K562 (cell line): ENCODE measurements around the gene SPAG17. TPM values are rescaled to one million over a fixed set of nuclear protein-coding genes. Genes with fewer than 3 reads are reported as not detected.

Experiments used
- ATAC-seq: fragments of 200-7000 bp; cut with Tn5 transposase; 3 replicates; pipeline ENCODE4 v1.9.1; 2020; ENCODE audit warnings: moderate library complexity
- BruUV-seq: library from RNA; stranded (reverse); fragments of 400-500 nt; replicated peaks from 2 replicates; lab custom pipeline; 2021; lab: Mats Ljungman, UMichigan
- CTCF ChIA-PET: fragments of 300-600 bp; formaldehyde crosslinking; extraction: SDS; loops from one replicate; lab custom pipeline; 2021; ENCODE audit warnings: low intra/inter-chr PET ratio; lab: Yijun Ruan, JAX
- POLR2A ChIA-PET: fragments of 300-600, 350-650 bp; sonication (Branson Sonifier 250); formaldehyde crosslinking; extraction: SDS; loops from one replicate; lab custom pipeline; 2021; ENCODE audit warnings: antibody characterized with exemption, inconsistent platforms; lab: Yijun Ruan, JAX
- DNase-seq, 4 experiments: peaks; one replicate each; pipeline versions ENCODE4 v3.0.0 to v3.0.0-alpha.2; 2011 to 2018; ENCODE audit warnings: low spot score in 3 of 4, mixed read lengths in 3 of 4; ENCODE audit errors: extremely low read depth in 1 of 4
- FAIRE-seq: peaks from 2 replicates; lab custom pipeline; 2011; peaks lifted over from hg19 to GRCh38; lab: Jason Lieb, UNC
- H2AFZ ChIP-seq: 2 replicates; pipeline ENCODE4 v1.6.0; 2011; ENCODE audit warnings: low read depth, low read length, control low read depth, inconsistent platforms
- H3K27ac ChIP-seq: fragments of 200-600 bp; 3 replicates; pipeline ENCODE4 v1.8.0; 2011; ENCODE audit warnings: low read depth, mild to moderate bottlenecking, control low read depth, inconsistent platforms, low read length, moderate library complexity, mixed read lengths; ENCODE audit errors: extremely low read depth
- H3K27me3 ChIP-seq, 2 experiments: fragments of 300-600 bp in 1 of 2; 2 replicates in 1 of 2; 3 replicates in 1 of 2; pipeline versions ENCODE4 v1.6.0 to v1.8.0; 2011; ENCODE audit warnings: inconsistent platforms in 2 of 2, low read length in 2 of 2, mild to moderate bottlenecking in 1 of 2, mixed read lengths in 1 of 2, moderate library complexity in 1 of 2; ENCODE audit not compliant: control insufficient read depth in 2 of 2, insufficient read depth in 2 of 2
- H3K36me3 ChIP-seq: fragments of 300-600 bp; 3 replicates; pipeline ENCODE4 v1.8.0; 2011; ENCODE audit warnings: mild to moderate bottlenecking, low read length, inconsistent platforms; ENCODE audit not compliant: control insufficient read depth, insufficient read depth
- H3K4me1 ChIP-seq, 2 experiments: fragments of 200-600 bp in 1 of 2; replicated peaks in 1 of 2; 2 replicates in 1 of 2; 3 replicates in 1 of 2; pipeline versions ENCODE4 v1.5.1 to v1.8.0; 2011; ENCODE audit warnings: inconsistent platforms in 2 of 2, low read length in 2 of 2, mild to moderate bottlenecking in 1 of 2, mixed read lengths in 1 of 2, moderate library complexity in 1 of 2; ENCODE audit not compliant: control insufficient read depth in 2 of 2, insufficient read depth in 2 of 2
- H3K4me2 ChIP-seq: 2 replicates; pipeline ENCODE4 v1.6.1; 2011; ENCODE audit warnings: low read length, control low read depth, inconsistent platforms, mixed read lengths; ENCODE audit not compliant: insufficient read depth
- H3K4me3 ChIP-seq: fragments of 200-600 bp; sonication (generic), shearing (Covaris generic); 2 replicates; pipeline ENCODE4 v1.5.1; 2016; ENCODE audit warnings: control low read depth, inconsistent platforms
- H3K79me2 ChIP-seq: fragments of 200-600 bp; 3 replicates; pipeline ENCODE4 v1.8.0; 2011; ENCODE audit warnings: low read length, inconsistent platforms; ENCODE audit not compliant: control insufficient read depth, insufficient read depth
- H3K9ac ChIP-seq, 2 experiments: 2 replicates each; pipeline versions ENCODE4 v1.6.0 to v1.6.1; 2011; ENCODE audit warnings: low read depth in 2 of 2, low read length in 2 of 2, control low read depth in 1 of 2, inconsistent platforms in 1 of 2, mild to moderate bottlenecking in 1 of 2, mixed read lengths in 1 of 2; ENCODE audit not compliant: insufficient read depth in 1 of 2
- H3K9me1 ChIP-seq: one replicate; pipeline ENCODE4 v1.6.0; 2011; ENCODE audit warnings: inconsistent platforms, mild to moderate bottlenecking, low read length, moderate library complexity; ENCODE audit not compliant: control insufficient read depth, insufficient read depth
- H3K9me3 ChIP-seq: replicated peaks from 2 replicates; pipeline ENCODE4 v1.5.1; 2011; ENCODE audit warnings: low read depth, low read length, inconsistent platforms; ENCODE audit not compliant: control insufficient read depth, insufficient read depth
- H4K20me1 ChIP-seq: replicated peaks from 2 replicates; pipeline ENCODE4 v1.6.1; 2011; ENCODE audit warnings: low read length, inconsistent platforms, mixed read lengths; ENCODE audit not compliant: control insufficient read depth, insufficient read depth
- ETV1 ChIP-seq: fragments of 450-650 bp; conservative IDR thresholded peaks from 2 replicates; pipeline ENCODE4 v1.6.1; 2016; ENCODE audit warnings: missing genetic modification characterization, control low read depth, low read depth, missing compliant biosample characterization
- ETV5 ChIP-seq: sonication (generic); formaldehyde crosslinking; IDR thresholded peaks from 2 replicates; pipeline ENCODE4 v1.4.0; 2020; ENCODE audit warnings: low read depth, mild to moderate bottlenecking, missing genetic modification reagents
- PBX2 ChIP-seq, 2 experiments: IDR thresholded peaks in 1 of 2; conservative IDR thresholded peaks in 1 of 2; 2 replicates each; pipeline ENCODE4 v1.6.1; 2016; ENCODE audit warnings: low read depth in 2 of 2, mild to moderate bottlenecking in 1 of 2, missing compliant biosample characterization in 1 of 2, missing genetic modification characterization in 1 of 2, moderate library complexity in 1 of 2
- SMAD3 ChIP-seq: fragments of 450-650 bp; formaldehyde crosslinking; conservative IDR thresholded peaks from 2 replicates; pipeline ENCODE4 v1.4.0; 2020; ENCODE audit warnings: mild to moderate bottlenecking
- WHSC1 ChIP-seq: IDR thresholded peaks from one replicate; pipeline ENCODE4 v1.6.1; 2012; ENCODE audit warnings: low read length, control low read depth, inconsistent platforms
- WGBS: fragments of 100-300 bp; shearing (Covaris generic); methylation state at CpG from one replicate; pipeline ENCODE4 v1.1.6; 2016; ENCODE audit warnings: low coverage, mixed read lengths; ENCODE audit not compliant: insufficient coverage; ENCODE audit errors: missing lambda C conversion rate; 5-methylcytosine and 5-hydroxymethylcytosine counted together
- in situ Hi-C: fragments of 300-500 bp; cut with MboI; formaldehyde crosslinking; loops from 4 replicates; pipeline ENCODE4 v1.15.0; 2018; ENCODE audit warnings: inconsistent platforms, mixed read lengths
- intact Hi-C: fragments of 100-400 bp; cut with micrococcal nuclease; formaldehyde crosslinking; loops from 2 replicates; pipeline ENCODE4 v1.14.2; 2022
- polyA plus RNA-seq, 8 experiments: library from polyadenylated mRNA; depleted of rRNA in 4 of 8; stranded (reverse) in 5 of 8; unstranded in 3 of 8; fragments of >200 nt; fragmentation: Nextera tagmentation in 2 of 8; fragmentation: Illumina TruSeq in 1 of 8; extraction: Ambion mirVana in 2 of 8; extraction: Trizol in 1 of 8; gene quantifications; 2 replicates each; pipeline versions ENCODE4 v1.2.1 to v1.2.3, GENCODE V29; 2011 to 2014; ENCODE audit warnings: inconsistent platforms in 1 of 8, missing spikeins in 1 of 8
- total RNA-seq, 7 experiments: library from RNA; depleted of rRNA in 6 of 7; stranded (reverse); fragments of >200 nt in 6 of 7; fragmentation: Illumina TruSeq in 2 of 7; extraction: Trizol in 2 of 7; gene quantifications; 2 replicates each; pipeline versions ENCODE4 v1.2.1 to v1.2.3, GENCODE V29; 2011 to 2021; ENCODE audit warnings: low replicate concordance in 1 of 7
- TF ChIP-seq, protein P1 (sequence below): sonication (generic); formaldehyde crosslinking; IDR thresholded peaks from 2 replicates; pipeline ENCODE4 v1.8.0; 2022; ENCODE audit warnings: mild to moderate bottlenecking, missing genetic modification reagents

Gene SPAG17
- total and polyA plus RNA-seq, 9 of the 15 experiments (the other 6 are each of a cell fraction or from before 2014, with no cell fraction given), result 0.07 to 2.1 (median 1.5) TPM

GRCh38 chr1:118217141-118217838 lies 32.3 kb upstream of the SPAG17 start:
- DNase-seq (no peak), FAIRE-seq (no peak), ATAC-seq (no peak)
- ChIA-PET CTCF (no interaction called here), POLR2A (no interaction called here)
- Histone ChIP-seq H3K4me1 (no peaks in the 10 kb centered on the region; a peak in 1 of 5 replicates), H3K4me2 (no peak overlapping the region), H3K27me3 (no peaks in the 10 kb centered on the region), H3K4me3 (no peak overlapping the region), H3K79me2 (no peaks in the 10 kb centered on the region), H3K9me3 (no peaks in the 10 kb centered on the region), H3K27ac (no peak overlapping the region), H2AFZ (no peak overlapping the region), H3K36me3 (no peaks in the 10 kb centered on the region), H3K9me1 (no peaks in the 10 kb centered on the region), H3K9ac (no peak overlapping the region), H4K20me1 (no peaks in the 10 kb centered on the region)
- BruUV-seq, result no TSS peak
- in situ Hi-C loops, result no loop called here
- 7% methylated on average over 5 of the region's 5 CpGs for WGBS
- TF ChIP-seq SMAD3 (CRISPR knock-in tag) (no peak), ETV1 (tag) (0 out of 2 replicates have a peak, but pooled peaks have one; percentile 14), ETV5 (CRISPR knock-in tag) (no peak), PBX2 (CRISPR knock-in tag; IDR thresholded peaks at IDR 0.05; ENCODE audit: low read depth) (no peak), PBX2 (tag; conservative IDR thresholded peaks at IDR 0.05; ENCODE audit: low read depth) (peak; percentile 56), WHSC1 (no peak)
- TF ChIP-seq, protein P1, sequence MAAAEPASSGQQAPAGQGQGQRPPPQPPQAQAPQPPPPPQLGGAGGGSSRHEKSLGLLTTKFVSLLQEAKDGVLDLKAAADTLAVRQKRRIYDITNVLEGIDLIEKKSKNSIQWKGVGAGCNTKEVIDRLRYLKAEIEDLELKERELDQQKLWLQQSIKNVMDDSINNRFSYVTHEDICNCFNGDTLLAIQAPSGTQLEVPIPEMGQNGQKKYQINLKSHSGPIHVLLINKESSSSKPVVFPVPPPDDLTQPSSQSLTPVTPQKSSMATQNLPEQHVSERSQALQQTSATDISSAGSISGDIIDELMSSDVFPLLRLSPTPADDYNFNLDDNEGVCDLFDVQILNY (CRISPR knock-in tag), result no peak
- intact Hi-C loops, result no loop called here
